Urothelium cell line (cell line): ENCODE data around the gene FXR2.
"Not testable (repeated sequence)": the region's sequence is repeated elsewhere in the genome, so short reads cannot be mapped to it uniquely, and the experiment has no call there.

Experiments used
- DNase-seq: peaks from one replicate; pipeline ENCODE4 v3.0.0; 2011; ENCODE audit warnings: low spot score, mixed read lengths
- FAIRE-seq: peaks from 2 replicates; lab custom pipeline; 2011; peaks lifted over from hg19 to GRCh38; lab: Jason Lieb, UNC

FXR2 gene

DNA sequence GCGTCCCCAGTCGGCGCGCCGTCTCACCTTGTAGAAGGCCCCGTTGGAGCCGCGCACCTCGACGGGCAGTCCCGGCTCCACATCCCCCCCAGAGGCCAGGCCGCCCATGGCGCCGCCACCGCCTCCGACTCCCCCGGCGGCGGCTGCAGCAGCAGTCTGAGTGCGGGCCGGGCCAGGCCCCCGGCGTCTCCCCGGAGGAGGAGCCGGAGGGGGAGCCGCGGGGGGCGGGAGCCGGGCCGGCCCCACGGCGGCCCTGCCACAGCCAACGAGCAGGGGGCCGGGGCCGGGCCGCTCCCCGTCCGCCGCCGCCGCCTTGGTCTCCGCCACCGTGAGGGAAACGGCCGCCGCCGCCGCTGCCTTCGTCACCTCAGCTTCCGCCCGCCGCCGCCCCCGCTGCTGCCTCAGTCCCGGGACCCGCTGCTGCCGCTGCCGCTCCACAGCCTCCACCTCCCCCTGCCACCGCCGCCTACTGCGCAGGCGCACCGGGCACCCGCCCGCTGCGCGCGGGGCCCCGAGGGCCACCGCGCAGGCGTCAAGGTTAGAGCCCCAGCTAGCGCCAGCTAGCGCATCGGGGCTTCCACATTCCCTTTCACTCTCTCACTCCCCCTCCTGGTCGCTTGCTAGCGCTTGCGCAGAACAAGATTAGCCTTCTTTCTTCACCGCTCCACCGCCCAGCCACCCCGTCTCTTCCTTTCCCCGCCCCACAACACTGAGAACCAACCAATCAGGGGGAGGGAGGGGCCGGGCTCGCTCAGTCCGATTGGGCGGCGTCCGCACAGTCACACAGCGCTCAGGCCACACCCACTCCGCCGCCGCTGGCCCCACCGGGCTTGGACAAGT, at the start of gene FXR2:
FXR2 (minus strand) TSS at position 473 of the 840 bp plus-strand sequence; CDS start at position 108, 365 bp downstream.
- peak; percentile 97 for DNase-seq
- no peak for FAIRE-seq

DNA sequence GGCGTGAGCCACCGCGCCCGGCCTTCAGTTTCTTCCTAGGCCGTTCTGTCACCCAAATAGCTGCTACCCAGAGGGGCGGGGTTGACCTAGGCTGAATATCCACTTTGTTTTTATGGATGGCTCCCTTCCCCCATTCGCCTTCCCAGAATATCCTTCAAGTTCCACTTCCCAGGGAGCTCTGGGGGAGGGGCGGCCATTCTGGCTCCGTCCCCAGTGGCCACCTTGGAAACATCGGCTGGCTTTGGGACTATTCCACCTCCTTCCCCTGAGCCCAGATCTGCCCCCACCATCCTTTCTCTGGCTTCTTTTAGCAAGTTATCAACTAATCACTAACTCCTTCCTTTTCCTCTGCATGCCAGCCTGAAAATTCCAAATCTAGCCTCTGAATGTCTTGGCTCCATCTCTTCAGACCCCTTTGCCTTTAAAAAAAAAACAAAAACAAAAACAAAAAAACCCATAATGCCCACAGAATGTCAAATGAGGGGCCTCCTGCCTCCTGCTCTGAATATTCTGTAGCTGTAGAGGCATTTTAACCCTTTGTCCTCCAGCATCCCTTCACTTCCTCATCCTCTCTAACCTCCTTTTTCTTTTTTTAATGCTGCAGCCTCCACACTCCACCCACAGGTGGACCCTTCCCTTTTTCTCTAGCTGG, 42.4 kb upstream of the FXR2 start:
- no peak for FAIRE-seq
- DNase-seq = no peak

DNA sequence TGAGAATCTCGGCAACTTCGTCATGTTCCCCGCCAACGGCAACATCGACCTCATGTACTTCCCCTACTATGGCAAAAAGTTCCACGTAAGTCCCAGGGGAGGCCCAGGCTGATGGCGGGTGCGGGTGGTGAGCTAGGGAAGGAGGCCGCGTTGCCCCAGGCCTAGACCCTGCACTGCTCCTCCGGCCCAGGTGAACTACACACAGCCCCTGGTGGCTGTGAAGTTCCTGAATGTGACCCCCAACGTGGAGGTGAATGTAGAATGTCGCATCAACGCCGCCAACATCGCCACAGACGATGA, 40.8 kb upstream of the FXR2 start:
- DNase-seq (no peak), FAIRE-seq (no peak)

- no peak for DNase-seq
- no peak for FAIRE-seq
Observed at GRCh38 chr17:7654832-7655540, 40.3 kb upstream of the FXR2 start.

- no peak for DNase-seq
- FAIRE-seq = no peak
Observed at GRCh38 chr17:7652388-7653356, 38.0 kb upstream of the FXR2 start.

DNA sequence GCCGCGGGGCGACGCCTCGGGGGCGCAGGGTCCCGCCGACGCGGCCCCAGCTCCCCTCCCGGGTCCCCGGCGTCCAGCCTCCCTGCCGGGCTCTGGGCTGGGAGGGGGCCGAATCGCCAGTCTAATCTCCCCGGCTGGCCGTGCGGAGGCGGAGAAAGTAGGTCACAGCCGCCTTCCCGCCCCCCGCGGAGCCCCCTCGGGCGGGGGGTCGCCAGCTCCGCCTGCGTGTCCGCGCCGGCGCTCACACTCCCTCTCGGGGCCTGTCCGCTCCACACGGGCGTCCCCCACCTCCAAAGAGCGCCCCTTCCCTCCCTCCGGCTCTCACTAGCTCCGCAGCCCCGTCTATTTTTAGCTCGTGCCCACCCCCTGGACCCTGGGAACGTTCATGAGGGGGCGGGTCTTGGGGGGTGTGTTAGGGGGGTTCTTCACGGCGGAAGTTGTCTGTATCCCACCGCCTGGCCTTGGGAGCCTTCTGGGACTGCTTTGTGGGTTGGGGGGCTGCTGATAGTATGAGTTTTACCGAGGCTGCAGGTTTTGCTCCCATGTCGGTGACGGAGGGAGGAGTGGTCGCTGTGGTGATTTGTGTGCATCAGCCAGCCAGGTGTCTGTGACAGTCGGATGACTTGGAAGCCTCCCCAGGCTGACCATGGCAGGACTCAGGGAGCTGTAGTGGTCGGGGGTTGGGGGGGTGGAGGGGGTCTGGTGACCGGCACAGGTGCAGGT, 37.1 kb upstream of the FXR2 start:
- FAIRE-seq = no peak
- no peak for DNase-seq

GRCh38 chr17:7651097-7651664, 36.5 kb upstream of the FXR2 start:
- no peak for DNase-seq
- no peak for FAIRE-seq

DNA sequence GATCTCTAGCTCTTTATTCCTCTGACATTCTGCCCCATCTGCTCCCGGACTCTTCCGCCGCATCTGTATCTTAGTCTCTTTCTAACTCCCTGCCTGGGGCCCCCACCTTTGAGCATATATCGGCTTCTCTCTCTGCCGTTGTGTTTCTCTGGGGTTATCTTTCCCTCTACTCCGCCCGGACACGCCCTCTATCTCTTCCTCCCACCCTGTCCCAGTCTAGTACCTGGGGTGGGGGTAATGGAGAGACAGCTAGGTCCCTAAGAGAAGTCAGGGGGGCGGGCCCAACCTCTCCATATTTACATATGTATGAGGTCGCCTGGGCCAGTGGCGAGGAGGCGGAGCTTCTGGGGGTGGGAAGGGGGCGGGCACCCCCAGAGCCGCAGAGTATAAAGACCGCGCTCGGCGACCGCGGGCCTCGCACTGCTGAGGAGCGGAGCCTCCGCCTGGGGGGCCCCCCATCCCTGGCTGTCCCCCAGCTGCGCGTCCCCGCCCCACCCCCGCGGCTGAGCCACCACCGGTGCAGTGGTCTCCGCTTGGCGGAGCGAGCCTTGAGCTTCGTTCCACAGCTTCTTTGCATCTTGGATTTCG, 35.9 kb upstream of the FXR2 start, which contains the start of gene ATP1B2:
ATP1B2 (plus strand) TSS at position 418 of the 588 bp plus-strand sequence. CDS start 593 bp downstream, outside the sequence.
- FAIRE-seq = no peak

DNA sequence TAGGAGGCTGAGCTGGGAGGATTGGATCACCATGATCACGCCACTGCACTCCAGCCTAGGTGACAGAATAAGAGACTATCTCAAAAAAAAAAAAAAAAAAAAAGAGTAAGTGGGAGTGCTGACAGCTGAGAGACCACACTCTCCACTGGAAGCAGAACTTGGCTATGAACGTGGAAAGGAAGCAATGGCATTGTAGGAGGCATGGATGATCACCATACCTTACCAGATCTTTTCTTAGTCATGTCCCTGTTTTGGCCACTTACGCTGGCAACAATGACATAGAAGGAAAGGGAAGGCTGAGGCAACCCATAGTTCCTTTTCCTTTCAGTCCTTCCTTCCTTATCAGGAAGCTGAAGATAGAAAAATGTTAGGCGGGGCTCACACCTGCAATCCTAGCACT, 32.3 kb upstream of the FXR2 start:
- no peak for DNase-seq
- FAIRE-seq = no peak

More for the DNA sequence above, 35.9 kb upstream of the FXR2 start, which contains the start of gene ATP1B2:
- peak; percentile 58 for DNase-seq

DNA sequence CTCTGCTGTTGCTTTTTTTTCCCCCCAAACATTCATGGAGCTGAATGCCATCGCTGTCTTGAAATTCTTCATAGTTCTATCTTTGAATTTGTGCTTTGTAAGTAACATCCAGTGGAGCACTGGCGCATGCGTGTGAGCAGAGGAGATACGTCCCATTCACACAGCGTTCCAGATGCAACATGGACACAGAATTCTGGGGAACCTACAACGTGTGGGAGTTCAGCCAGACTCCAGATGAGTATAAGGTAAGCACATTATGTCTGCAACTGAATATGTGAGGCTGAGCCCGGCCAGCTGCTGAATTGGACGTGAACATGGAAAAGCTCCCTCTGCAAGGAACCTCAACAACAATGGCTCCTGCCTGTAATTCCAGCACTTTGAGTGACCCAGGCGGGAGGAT, 31.8 kb upstream of the FXR2 start:
- DNase-seq (no peak), FAIRE-seq (no peak)

GRCh38 chr17:7644775-7645174, 30.1 kb upstream of the FXR2 start:
- FAIRE-seq (no peak), DNase-seq (no peak)

DNA sequence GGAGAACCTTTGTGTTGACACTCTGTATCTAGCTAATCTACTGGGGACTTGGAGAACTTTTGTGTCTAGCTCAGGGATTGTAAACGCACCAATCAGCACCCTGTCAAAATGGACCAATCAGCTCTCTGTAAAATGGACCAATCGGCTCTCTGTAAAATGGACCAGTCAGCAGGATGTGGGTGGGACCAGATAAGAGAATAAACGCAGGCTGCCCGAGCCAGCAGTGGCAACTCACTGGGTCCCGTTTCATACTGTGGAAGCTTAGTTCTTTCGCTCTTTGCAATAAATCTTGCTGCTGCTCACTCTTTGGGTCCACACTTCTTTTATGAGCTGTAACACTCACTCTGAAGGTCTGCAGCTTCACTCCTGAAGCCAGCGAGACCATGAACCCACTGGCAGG, 26.9 kb upstream of the FXR2 start:
- not testable (repeated sequence) for DNase-seq, FAIRE-seq

DNA sequence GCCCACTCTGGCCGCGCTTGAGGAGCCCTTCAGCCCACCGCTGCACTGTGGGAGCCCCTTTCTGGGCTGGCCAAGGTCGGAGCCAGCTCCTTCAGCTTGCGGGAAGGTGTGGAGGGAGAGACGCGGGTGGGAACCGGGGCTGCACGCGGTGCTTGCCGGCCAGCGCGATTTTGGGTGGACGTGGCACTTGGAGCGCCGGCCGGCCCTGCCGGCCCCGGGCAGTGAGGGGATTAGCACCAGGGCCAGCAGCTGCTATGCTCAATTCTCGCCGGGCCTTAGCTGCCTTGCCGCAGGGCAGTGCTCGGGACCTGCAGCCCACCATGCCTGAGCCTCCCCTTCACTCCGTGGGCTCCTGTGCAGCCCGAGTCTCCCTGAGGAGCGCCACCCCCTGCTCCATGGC, 26.1 kb upstream of the FXR2 start:
- DNase-seq (no peak), FAIRE-seq (no peak)

GRCh38 chr17:7636163-7636562, 21.5 kb upstream of the FXR2 start:
- FAIRE-seq (no peak), DNase-seq (no peak)

GRCh38 chr17:7634384-7634783, 19.7 kb upstream of the FXR2 start:
- DNase-seq (no peak), FAIRE-seq (no peak)

- no peak for FAIRE-seq
- no peak for DNase-seq
Observed at GRCh38 chr17:7633093-7633492, 18.4 kb upstream of the FXR2 start.

DNA sequence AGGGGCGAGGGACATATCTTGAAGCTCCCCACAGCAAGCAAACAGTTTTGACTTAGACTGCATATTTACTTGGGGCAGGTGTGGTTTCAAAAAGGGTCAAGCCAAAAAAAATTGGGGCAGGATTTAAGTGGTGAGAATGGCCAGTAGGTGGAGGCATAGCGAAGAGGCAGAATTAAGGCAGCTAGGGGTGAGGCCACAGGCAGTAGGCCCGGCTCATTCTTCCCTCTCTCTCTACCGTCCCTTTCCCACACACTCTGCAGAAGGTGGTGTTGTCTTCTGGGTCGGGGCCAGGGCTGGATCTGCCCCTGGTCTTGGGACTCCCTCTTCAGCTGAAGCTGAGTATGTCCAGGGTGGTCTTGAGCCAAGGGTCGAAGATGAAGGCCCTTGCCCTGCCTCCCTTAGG, 17.8 kb upstream of the FXR2 start:
- DNase-seq (no peak), FAIRE-seq (no peak)

DNA sequence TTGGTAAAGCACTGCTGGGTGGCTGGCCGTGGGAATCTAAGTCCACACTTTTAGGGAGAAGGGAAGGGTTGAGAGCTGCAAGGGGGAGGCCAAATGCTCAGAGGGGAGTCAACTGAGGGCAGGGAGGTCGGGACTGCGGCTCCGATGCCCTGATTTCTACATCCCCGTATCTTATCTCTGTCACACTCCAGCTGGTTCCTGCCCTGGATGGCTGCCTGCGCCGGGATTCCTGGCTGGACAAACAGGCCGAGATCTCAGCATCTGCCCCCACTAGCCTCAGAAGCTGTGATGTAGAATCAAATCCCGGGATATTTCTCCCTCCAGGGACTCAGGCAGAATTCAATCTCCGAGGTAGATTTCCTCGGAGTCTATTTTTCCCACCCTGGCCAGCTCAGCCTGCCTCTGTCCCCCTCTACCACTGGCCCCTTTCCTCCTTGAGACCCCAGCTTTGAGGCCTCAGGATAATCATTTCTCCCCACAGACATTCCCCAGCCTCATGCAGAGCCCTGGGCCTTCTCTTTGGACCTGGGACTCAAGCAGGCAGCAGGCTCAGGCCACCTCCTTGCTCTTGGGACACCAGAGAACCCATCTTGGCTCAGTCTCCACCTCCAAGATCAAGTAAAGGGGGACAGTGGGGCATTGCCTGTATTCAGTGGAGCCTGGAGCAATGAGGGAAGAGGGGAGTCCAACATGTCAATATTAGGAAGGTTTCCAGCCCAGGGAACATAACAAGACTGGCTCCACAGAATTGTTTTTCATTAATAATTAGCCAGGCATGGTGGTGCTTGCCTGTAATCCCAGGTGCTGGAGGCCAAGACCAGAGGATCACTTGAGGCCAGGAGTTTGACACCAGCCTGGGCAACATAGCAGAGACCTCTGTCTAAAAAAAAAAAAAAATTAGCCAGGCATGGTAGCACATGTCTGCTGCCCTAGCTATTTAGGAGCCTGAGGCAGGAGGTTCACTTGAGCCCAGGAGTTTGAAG, 17.0 kb upstream of the FXR2 start:
- no peak for FAIRE-seq
- no peak for DNase-seq
